ENCODE measurements around the gene MEGF11.
"Not testable (repeated sequence)": the region's sequence is repeated elsewhere in the genome, so short reads cannot be mapped to it uniquely, and the experiment has no call there.

The MEGF11 gene

DNA sequence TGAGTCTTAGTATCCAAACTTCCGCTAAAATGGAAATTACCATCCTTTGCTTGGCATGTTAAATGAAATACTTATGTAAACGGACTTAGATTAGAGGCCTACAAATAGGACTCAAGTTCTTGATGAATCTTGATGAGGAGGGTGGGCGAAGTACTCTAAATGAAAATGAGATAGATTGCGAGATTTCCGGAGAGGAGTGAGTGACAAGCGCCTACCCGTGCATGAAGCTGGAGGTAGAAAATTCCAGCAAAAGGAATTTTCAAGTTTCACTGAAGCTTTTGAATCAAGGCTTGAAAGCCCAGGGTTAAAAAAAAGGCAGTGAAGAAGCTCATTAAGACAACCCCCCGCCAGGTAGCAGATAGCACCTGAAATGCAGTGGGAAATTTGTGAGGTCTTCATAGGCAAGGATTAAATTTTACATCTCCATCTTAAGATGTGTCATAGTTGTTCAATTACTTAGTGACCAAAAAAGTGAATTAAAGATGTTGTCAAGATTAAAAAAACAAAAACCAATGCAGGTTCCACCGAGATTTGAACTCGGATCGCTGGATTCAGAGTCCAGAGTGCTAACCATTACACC, 384.9 kb downstream of the MEGF11 start (continued):
- TF ChIP-seq, protein P1, sequence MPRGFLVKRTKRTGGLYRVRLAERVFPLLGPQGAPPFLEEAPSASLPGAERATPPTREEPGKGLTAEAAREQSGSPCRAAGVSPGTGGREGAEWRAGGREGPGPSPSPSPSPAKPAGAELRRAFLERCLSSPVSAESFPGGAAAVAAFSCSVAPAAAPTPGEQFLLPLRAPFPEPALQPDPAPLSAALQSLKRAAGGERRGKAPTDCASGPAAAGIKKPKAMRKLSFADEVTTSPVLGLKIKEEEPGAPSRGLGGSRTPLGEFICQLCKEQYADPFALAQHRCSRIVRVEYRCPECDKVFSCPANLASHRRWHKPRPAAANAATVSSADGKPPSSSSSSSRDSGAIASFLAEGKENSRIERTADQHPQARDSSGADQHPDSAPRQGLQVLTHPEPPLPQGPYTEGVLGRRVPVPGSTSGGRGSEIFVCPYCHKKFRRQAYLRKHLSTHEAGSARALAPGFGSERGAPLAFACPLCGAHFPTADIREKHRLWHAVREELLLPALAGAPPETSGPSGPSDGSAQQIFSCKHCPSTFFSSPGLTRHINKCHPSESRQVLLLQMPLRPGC (tag by site-specific recombination; IDR thresholded peaks at IDR 0.05): no peak; the same call in 1 of the 2 replicates

DNA sequence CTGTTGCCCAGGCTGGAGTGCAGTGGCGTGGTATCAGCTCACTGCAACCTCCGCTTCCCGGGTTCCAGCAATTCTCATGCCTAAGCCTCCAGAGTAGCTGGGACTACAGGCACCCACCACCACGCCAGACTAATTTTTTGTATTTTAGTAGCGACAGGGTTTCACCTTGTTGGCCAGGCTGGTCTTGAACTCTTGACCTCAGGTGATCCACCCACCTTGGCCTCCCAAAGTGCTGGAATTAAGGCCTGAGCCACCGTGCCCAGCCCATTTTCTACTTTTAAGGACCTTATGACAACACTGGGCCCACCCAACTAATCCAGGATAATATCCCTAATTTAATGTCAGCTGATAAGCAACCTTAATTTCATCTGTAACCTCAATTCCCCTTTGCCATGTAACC, 385.6 kb downstream of the MEGF11 start:
- H3K9me3 ChIP-seq (ENCODE audit: control insufficient read depth, insufficient read depth, low read depth, low read length); H3K4me1 ChIP-seq (ENCODE audit: control insufficient read depth, insufficient read depth, low read length); H3K4me3 ChIP-seq (ENCODE audit: low read depth, low read length); H3K27ac ChIP-seq (ENCODE audit: extremely low read depth, low read depth, low read length); H3K36me3 ChIP-seq (ENCODE audit: control insufficient read depth in 2 of 2, insufficient read depth in 1 of 2, low read length in 2 of 2): not testable (repeated sequence)
- TF ChIP-seq ZNF121 (tag by site-specific recombination; IDR thresholded peaks at IDR 0.05) (0 out of 2 replicates have a peak, but pooled peaks have one; percentile 15), ZFHX2 (tag by site-specific recombination; conservative IDR thresholded peaks at IDR 0.05) (peak; percentile 60)
- TF ChIP-seq, protein P2, sequence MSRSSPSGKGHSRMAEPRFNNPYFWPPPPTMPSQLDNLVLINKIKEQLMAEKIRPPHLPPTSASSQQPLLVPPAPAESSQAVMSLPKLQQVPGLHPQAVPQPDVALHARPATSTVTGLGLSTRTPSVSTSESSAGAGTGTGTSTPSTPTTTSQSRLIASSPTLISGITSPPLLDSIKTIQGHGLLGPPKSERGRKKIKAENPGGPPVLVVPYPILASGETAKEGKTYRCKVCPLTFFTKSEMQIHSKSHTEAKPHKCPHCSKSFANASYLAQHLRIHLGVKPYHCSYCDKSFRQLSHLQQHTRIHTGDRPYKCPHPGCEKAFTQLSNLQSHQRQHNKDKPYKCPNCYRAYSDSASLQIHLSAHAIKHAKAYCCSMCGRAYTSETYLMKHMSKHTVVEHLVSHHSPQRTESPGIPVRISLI (tag by site-specific recombination; IDR thresholded peaks at IDR 0.05): peak; percentile 44; the same call in 1 of the 2 replicates
- ChIA-PET CTCF (interaction anchor here (0.6 to 5.2 kb wide), 4 partner anchors 11 to 1079 kb away, joined by 4 to 44 read pairs (median 6); no protein-coding TSS in a partner anchor), POLR2A (interaction anchor here (0.7 to 1.1 kb wide), 3 partner anchors 36 to 712 kb away, joined by 3 to 5 read pairs (median 3); no protein-coding TSS in a partner anchor)

DNA sequence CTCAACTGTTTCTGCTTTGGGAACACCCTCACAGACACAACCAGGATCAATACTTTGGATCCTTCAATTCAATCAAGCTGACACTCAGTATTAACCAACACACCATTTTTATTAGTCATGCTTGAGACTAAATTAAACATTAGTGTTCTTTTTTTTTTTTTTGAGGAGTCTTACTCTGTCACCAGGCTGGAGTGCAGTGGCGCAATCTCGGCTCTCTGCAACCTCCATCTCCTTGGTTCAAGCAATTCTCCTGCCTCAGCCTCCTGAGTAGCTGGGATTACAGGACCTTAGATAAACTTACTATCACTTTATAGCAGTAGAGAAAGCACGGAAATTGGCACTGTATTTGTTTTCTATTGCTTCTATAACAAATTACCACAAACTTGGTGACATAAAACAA, 386.3 kb downstream of the MEGF11 start:
- POLR2A ChIA-PET: interaction anchor here (0.7 kb wide), 2 partner anchors 37 to 713 kb away, joined by 3 to 5 read pairs; no protein-coding TSS in a partner anchor
- Histone ChIP-seq H3K9me3 (ENCODE audit: control insufficient read depth, insufficient read depth, low read depth, low read length) (no peaks in the 10 kb centered on the region), H3K4me3 (ENCODE audit: low read depth, low read length) (no peak overlapping the region), H3K36me3 (ENCODE audit: control insufficient read depth in 2 of 2, insufficient read depth in 1 of 2, low read length in 2 of 2) (no peaks in the 10 kb centered on the region), H3K4me1 (ENCODE audit: control insufficient read depth, insufficient read depth, low read length) (0 out of 2 replicates have a peak, but pooled peaks cover 4% of the 10 kb centered on the region), H3K27ac (ENCODE audit: extremely low read depth, low read depth, low read length) (no peak overlapping the region)
- TF ChIP-seq ZFP41 (tag by site-specific recombination; IDR thresholded peaks at IDR 0.05; ENCODE audit: borderline replicate concordance) (no peak), ZNF10 (tag by site-specific recombination; IDR thresholded peaks at IDR 0.05) (0 out of 2 replicates have a peak, but pooled peaks have one; percentile 3)
- CTCF ChIA-PET: interaction anchor here (2.2 to 5.2 kb wide), 2 partner anchors 10 to 14 kb away, joined by 9 to 44 read pairs; no protein-coding TSS in a partner anchor

DNA sequence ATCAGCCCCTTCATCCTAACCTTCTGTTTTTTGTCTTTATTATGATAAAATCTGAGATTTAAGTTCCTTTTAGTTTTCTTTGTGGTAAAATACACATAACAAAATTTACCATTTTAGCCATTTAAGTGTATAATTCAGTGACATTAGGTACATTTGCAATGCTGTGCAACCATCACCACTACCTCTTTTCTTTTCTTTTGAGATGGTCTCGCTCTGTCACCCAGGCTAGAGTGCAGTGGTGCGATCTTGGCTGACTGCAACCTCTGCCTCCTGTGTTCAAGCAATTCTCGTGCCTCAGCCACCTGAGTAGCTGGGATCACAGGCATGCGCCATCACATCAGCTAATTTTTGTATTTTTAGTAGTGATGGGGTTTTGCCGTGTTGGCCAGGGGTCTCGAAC, 390.4 kb downstream of the MEGF11 start:
- ChIA-PET POLR2A (interaction anchor here (0.5 to 1.1 kb wide), 6 partner anchors 17 to 346 kb away, joined by 3 to 7 read pairs (median 4); partner anchors contain the start of genes DENND4A and INTS14), CTCF (interaction anchor here (0.5 to 3.2 kb wide), 32 partner anchors 9 to 703 kb away, joined by 3 to 34 read pairs (median 4); partner anchors contain the start of gene LCTL)
- peaks cover 1% of the 10 kb centered on the region; the same call in 1 of the 2 replicates for H3K4me1 ChIP-seq (ENCODE audit: control insufficient read depth, insufficient read depth, low read length)

More for the DNA sequence above, 390.4 kb downstream of the MEGF11 start:
- H3K9me3 ChIP-seq (ENCODE audit: control insufficient read depth, insufficient read depth, low read depth, low read length): no peaks in the 10 kb centered on the region
- no peak for TF ChIP-seq ZNF19 (tag by site-specific recombination; IDR thresholded peaks at IDR 0.05; ENCODE audit: low read depth)
- 0 out of 2 replicates have a peak, but pooled peaks have one; percentile 12 for TF ChIP-seq ZBTB48 (tag by site-specific recombination; IDR thresholded peaks at IDR 0.05)
- TF ChIP-seq, protein P3, sequence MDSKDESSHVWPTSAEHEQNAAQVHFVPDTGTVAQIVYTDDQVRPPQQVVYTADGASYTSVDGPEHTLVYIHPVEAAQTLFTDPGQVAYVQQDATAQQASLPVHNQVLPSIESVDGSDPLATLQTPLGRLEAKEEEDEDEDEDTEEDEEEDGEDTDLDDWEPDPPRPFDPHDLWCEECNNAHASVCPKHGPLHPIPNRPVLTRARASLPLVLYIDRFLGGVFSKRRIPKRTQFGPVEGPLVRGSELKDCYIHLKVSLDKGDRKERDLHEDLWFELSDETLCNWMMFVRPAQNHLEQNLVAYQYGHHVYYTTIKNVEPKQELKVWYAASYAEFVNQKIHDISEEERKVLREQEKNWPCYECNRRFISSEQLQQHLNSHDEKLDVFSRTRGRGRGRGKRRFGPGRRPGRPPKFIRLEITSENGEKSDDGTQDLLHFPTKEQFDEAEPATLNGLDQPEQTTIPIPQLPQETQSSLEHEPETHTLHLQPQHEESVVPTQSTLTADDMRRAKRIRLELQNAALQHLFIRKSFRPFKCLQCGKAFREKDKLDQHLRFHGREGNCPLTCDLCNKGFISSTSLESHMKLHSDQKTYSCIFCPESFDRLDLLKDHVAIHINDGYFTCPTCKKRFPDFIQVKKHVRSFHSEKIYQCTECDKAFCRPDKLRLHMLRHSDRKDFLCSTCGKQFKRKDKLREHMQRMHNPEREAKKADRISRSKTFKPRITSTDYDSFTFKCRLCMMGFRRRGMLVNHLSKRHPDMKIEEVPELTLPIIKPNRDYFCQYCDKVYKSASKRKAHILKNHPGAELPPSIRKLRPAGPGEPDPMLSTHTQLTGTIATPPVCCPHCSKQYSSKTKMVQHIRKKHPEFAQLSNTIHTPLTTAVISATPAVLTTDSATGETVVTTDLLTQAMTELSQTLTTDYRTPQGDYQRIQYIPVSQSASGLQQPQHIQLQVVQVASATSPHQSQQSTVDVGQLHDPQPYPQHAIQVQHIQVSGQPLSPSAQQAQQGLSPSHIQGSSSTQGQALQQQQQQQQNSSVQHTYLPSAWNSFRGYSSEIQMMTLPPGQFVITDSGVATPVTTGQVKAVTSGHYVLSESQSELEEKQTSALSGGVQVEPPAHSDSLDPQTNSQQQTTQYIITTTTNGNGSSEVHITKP (tag by site-specific recombination; IDR thresholded peaks at IDR 0.05): peak; percentile 48; the same call in 1 of the 2 replicates
- H3K36me3 ChIP-seq (ENCODE audit: control insufficient read depth in 2 of 2, insufficient read depth in 1 of 2, low read length in 2 of 2): no peaks in the 10 kb centered on the region
- no peak overlapping the region for H3K4me3 ChIP-seq (ENCODE audit: low read depth, low read length)
- H3K27ac ChIP-seq (ENCODE audit: extremely low read depth, low read depth, low read length): no peak overlapping the region; the same call in 1 of the 2 replicates
